Measurements from ENCODE around the gene AP4M1.
A peak's percentile ranks its signal among the peaks of the same experiment; 100 is the strongest.

The AP4M1 gene

GRCh38 chr7:100119970-100120732, 18.7 kb downstream of the AP4M1 start:
- Histone ChIP-seq H3K27ac (replicated peaks; ENCODE audit: low read length) (peak overlapping the region; percentile 60), H3K18ac (ENCODE audit: low read length) (peak overlapping the region; percentile 38), H3K79me1 (ENCODE audit: low read depth, low read length) (peaks cover 2% of the 10 kb centered on the region), H2BK15ac (ENCODE audit: low read length) (no peak overlapping the region), H2AK5ac (ENCODE audit: low read depth, low read length) (no peak overlapping the region), H3K4me3 (ENCODE audit: low read length in 2 of 2) (peak overlapping the region; percentile 62 to 91), H2BK5ac (ENCODE audit: low read length) (peak overlapping the region; percentile 15), H4K91ac (ENCODE audit: low read depth, low read length, poor library complexity) (peak overlapping the region; percentile 9), H3K4me2 (ENCODE audit: insufficient read depth, low read length, poor library complexity, severe bottlenecking) (peak overlapping the region; percentile 89), H3K9ac (ENCODE audit: low read depth, low read length, poor library complexity) (peak overlapping the region; percentile 86), H3K9me3 (replicated peaks in 1 of 2; ENCODE audit: control insufficient read depth in 2 of 2, insufficient read depth in 1 of 2, low read depth in 1 of 2, low read length in 2 of 2) (no peaks in the 10 kb centered on the region), H3K36me3 (replicated peaks in 1 of 2; ENCODE audit: control insufficient read depth in 2 of 2, insufficient read depth in 2 of 2, low read length in 2 of 2) (peaks cover 6 to 23% of the 10 kb centered on the region in 2 donors), H3K4me1 (ENCODE audit: control insufficient read depth in 2 of 2, insufficient read depth in 1 of 2, low read depth in 1 of 2, low read length in 2 of 2) (peaks cover 4 to 5% of the 10 kb centered on the region in 2 donors), H4K8ac (ENCODE audit: low read depth, low read length) (no peak overlapping the region), H3K27me3 (ENCODE audit: control insufficient read depth in 3 of 3, insufficient read depth in 3 of 3, low read depth in 1 of 3, low read length in 3 of 3) (no peaks in the 10 kb centered on the region), H3K4ac (ENCODE audit: low read length) (no peak overlapping the region), H3K23ac (ENCODE audit: low read depth, low read length, poor library complexity) (peak overlapping the region; percentile 51), H2AFZ (ENCODE audit: low read length) (peak overlapping the region; percentile 79), H2BK12ac (ENCODE audit: low read length) (no peak overlapping the region), H2BK120ac (ENCODE audit: low read depth, low read length) (no peak overlapping the region), H3K14ac (ENCODE audit: low read length) (no peak overlapping the region)
- no CpG with 5 or more reads among the region's 19 CpGs for WGBS, 2 donors (ENCODE audit: extremely low coverage in 2 of 2, insufficient read length in 2 of 2, insufficient replicate concordance in 1 of 2)
- no peak for DNase-seq (ENCODE audit: low spot score)

GRCh38 chr7:100120733-100121036, 19.2 kb downstream of the AP4M1 start:
- Histone ChIP-seq H3K9me3 (replicated peaks in 1 of 2; ENCODE audit: control insufficient read depth in 2 of 2, insufficient read depth in 1 of 2, low read depth in 1 of 2, low read length in 2 of 2) (no peaks in the 10 kb centered on the region), H3K4me2 (ENCODE audit: insufficient read depth, low read length, poor library complexity, severe bottlenecking) (peak overlapping the region; percentile 89)
- no CpG with 5 or more reads among the region's 1 CpG for WGBS, 2 donors (ENCODE audit: extremely low coverage in 2 of 2, insufficient read length in 2 of 2, insufficient replicate concordance in 1 of 2)

DNA sequence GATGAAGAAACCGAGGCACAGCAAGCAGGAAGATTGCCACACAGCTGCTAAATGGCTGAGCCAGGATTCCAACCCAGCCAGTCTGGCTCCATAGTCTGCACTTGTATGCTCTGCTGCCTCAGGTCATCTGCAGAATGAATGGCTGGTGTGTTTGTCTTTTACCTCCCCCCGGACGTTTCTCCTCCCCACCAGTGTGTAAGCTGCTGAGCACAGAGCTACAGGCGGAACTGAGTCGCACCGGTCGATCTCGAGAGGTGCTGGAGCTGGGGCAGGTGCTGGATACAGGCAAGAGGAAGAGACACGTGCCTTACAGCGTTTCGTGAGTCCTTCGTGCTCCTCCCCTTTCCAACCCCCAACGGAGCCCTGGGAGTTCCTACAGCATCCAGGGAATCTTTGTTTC, 20.6 kb downstream of the AP4M1 start:
- no peak overlapping the region for H3K9ac ChIP-seq (ENCODE audit: low read depth, low read length, poor library complexity)
- H3K4me3 ChIP-seq (ENCODE audit: low read length in 2 of 2), result no peak overlapping the region
- peaks cover 4% of the 10 kb centered on the region for H3K79me1 ChIP-seq (ENCODE audit: low read depth, low read length)
- no peak overlapping the region for H2BK5ac ChIP-seq (ENCODE audit: low read length)
- H2AFZ ChIP-seq (ENCODE audit: low read length), result no peak overlapping the region
- DNase-seq (ENCODE audit: low spot score), result no peak
- no CpG with 5 or more reads among the region's 13 CpGs for WGBS, 2 donors (ENCODE audit: extremely low coverage in 2 of 2, insufficient read length in 2 of 2, insufficient replicate concordance in 1 of 2)
- H4K91ac ChIP-seq (ENCODE audit: low read depth, low read length, poor library complexity), result no peak overlapping the region
- H2BK12ac ChIP-seq (ENCODE audit: low read length), result no peak overlapping the region
- peaks cover 4 to 22% of the 10 kb centered on the region in 2 donors for H3K36me3 ChIP-seq (replicated peaks in 1 of 2; ENCODE audit: control insufficient read depth in 2 of 2, insufficient read depth in 2 of 2, low read length in 2 of 2)
- H4K8ac ChIP-seq (ENCODE audit: low read depth, low read length), result no peak overlapping the region
- H3K4me1 ChIP-seq (ENCODE audit: control insufficient read depth in 2 of 2, insufficient read depth in 1 of 2, low read depth in 1 of 2, low read length in 2 of 2), result peaks cover 4 to 7% of the 10 kb centered on the region in 2 donors
- no peak overlapping the region for H2AK5ac ChIP-seq (ENCODE audit: low read depth, low read length)
- no peak overlapping the region for H3K18ac ChIP-seq (ENCODE audit: low read length)
- no peak overlapping the region for H2BK120ac ChIP-seq (ENCODE audit: low read depth, low read length)
- H3K9me3 ChIP-seq (replicated peaks in 1 of 2; ENCODE audit: control insufficient read depth in 2 of 2, insufficient read depth in 1 of 2, low read depth in 1 of 2, low read length in 2 of 2), result no peaks in the 10 kb centered on the region
- no peak overlapping the region for H3K23ac ChIP-seq (ENCODE audit: low read depth, low read length, poor library complexity)
- no peaks in the 10 kb centered on the region for H3K27me3 ChIP-seq (ENCODE audit: control insufficient read depth in 3 of 3, insufficient read depth in 3 of 3, low read depth in 1 of 3, low read length in 3 of 3)
- no peak overlapping the region for H3K4ac ChIP-seq (ENCODE audit: low read length)
- no peak overlapping the region for H2BK15ac ChIP-seq (ENCODE audit: low read length)
- no peak overlapping the region for H3K4me2 ChIP-seq (ENCODE audit: insufficient read depth, low read length, poor library complexity, severe bottlenecking)
- no peak overlapping the region for H3K27ac ChIP-seq (replicated peaks; ENCODE audit: low read length)
- H3K14ac ChIP-seq (ENCODE audit: low read length), result no peak overlapping the region

More at GRCh38 chr7:100120733-100121036, 19.2 kb downstream of the AP4M1 start:
- H3K27ac ChIP-seq (replicated peaks; ENCODE audit: low read length), result no peak overlapping the region
- H2BK15ac ChIP-seq (ENCODE audit: low read length), result no peak overlapping the region
- H3K4me1 ChIP-seq (ENCODE audit: control insufficient read depth in 2 of 2, insufficient read depth in 1 of 2, low read depth in 1 of 2, low read length in 2 of 2), result peaks cover 4 to 5% of the 10 kb centered on the region in 2 donors
- H2BK120ac ChIP-seq (ENCODE audit: low read depth, low read length), result no peak overlapping the region
- H3K4me3 ChIP-seq (ENCODE audit: low read length in 2 of 2), result peak overlapping the region in 1 of 2 donors; percentile 62
- peaks cover 6 to 25% of the 10 kb centered on the region in 2 donors for H3K36me3 ChIP-seq (replicated peaks in 1 of 2; ENCODE audit: control insufficient read depth in 2 of 2, insufficient read depth in 2 of 2, low read length in 2 of 2)
- H3K79me1 ChIP-seq (ENCODE audit: low read depth, low read length), result peaks cover 4% of the 10 kb centered on the region
- no peak overlapping the region for H3K9ac ChIP-seq (ENCODE audit: low read depth, low read length, poor library complexity)
- H2AFZ ChIP-seq (ENCODE audit: low read length), result peak overlapping the region; percentile 79
- no peak overlapping the region for H3K14ac ChIP-seq (ENCODE audit: low read length)
- H2AK5ac ChIP-seq (ENCODE audit: low read depth, low read length), result no peak overlapping the region
- H3K27me3 ChIP-seq (ENCODE audit: control insufficient read depth in 3 of 3, insufficient read depth in 3 of 3, low read depth in 1 of 3, low read length in 3 of 3), result no peaks in the 10 kb centered on the region
- no peak overlapping the region for H4K8ac ChIP-seq (ENCODE audit: low read depth, low read length)
- H2BK5ac ChIP-seq (ENCODE audit: low read length), result no peak overlapping the region
- no peak overlapping the region for H3K4ac ChIP-seq (ENCODE audit: low read length)
- no peak overlapping the region for H2BK12ac ChIP-seq (ENCODE audit: low read length)
- H3K18ac ChIP-seq (ENCODE audit: low read length), result no peak overlapping the region
- H3K23ac ChIP-seq (ENCODE audit: low read depth, low read length, poor library complexity), result no peak overlapping the region
- no peak for DNase-seq (ENCODE audit: low spot score)
- no peak overlapping the region for H4K91ac ChIP-seq (ENCODE audit: low read depth, low read length, poor library complexity)

- H3K9ac ChIP-seq (ENCODE audit: low read depth, low read length, poor library complexity), result no peak overlapping the region
- H3K79me1 ChIP-seq (ENCODE audit: low read depth, low read length), result peaks cover 4% of the 10 kb centered on the region
- H3K18ac ChIP-seq (ENCODE audit: low read length), result no peak overlapping the region
- H3K4me1 ChIP-seq (ENCODE audit: control insufficient read depth in 2 of 2, insufficient read depth in 1 of 2, low read depth in 1 of 2, low read length in 2 of 2), result peaks cover 4 to 7% of the 10 kb centered on the region in 2 donors
- no peak overlapping the region for H2AFZ ChIP-seq (ENCODE audit: low read length)
- H2BK12ac ChIP-seq (ENCODE audit: low read length), result no peak overlapping the region
- peaks cover 0 to under 1% (median 0%) of the 10 kb centered on the region in 3 experiments for H3K27me3 ChIP-seq (ENCODE audit: control insufficient read depth in 3 of 3, insufficient read depth in 3 of 3, low read depth in 1 of 3, low read length in 3 of 3)
- no peak overlapping the region for H4K8ac ChIP-seq (ENCODE audit: low read depth, low read length)
- no peaks in the 10 kb centered on the region for H3K9me3 ChIP-seq (replicated peaks in 1 of 2; ENCODE audit: control insufficient read depth in 2 of 2, insufficient read depth in 1 of 2, low read depth in 1 of 2, low read length in 2 of 2)
- H3K23ac ChIP-seq (ENCODE audit: low read depth, low read length, poor library complexity), result no peak overlapping the region
- no peak overlapping the region for H3K27ac ChIP-seq (replicated peaks; ENCODE audit: low read length)
- H2BK120ac ChIP-seq (ENCODE audit: low read depth, low read length), result no peak overlapping the region
- no peak for DNase-seq (ENCODE audit: low spot score)
- no peak overlapping the region for H3K4me3 ChIP-seq (ENCODE audit: low read length in 2 of 2)
- no peak overlapping the region for H4K91ac ChIP-seq (ENCODE audit: low read depth, low read length, poor library complexity)
- no CpG with 5 or more reads among the region's 1 CpG for WGBS, 2 donors (ENCODE audit: extremely low coverage in 2 of 2, insufficient read length in 2 of 2, insufficient replicate concordance in 1 of 2)
- H2AK5ac ChIP-seq (ENCODE audit: low read depth, low read length), result no peak overlapping the region
- peaks cover 4 to 22% of the 10 kb centered on the region in 2 donors for H3K36me3 ChIP-seq (replicated peaks in 1 of 2; ENCODE audit: control insufficient read depth in 2 of 2, insufficient read depth in 2 of 2, low read length in 2 of 2)
- no peak overlapping the region for H2BK15ac ChIP-seq (ENCODE audit: low read length)
- H2BK5ac ChIP-seq (ENCODE audit: low read length), result no peak overlapping the region
- no peak overlapping the region for H3K4ac ChIP-seq (ENCODE audit: low read length)
- no peak overlapping the region for H3K14ac ChIP-seq (ENCODE audit: low read length)
- no peak overlapping the region for H3K4me2 ChIP-seq (ENCODE audit: insufficient read depth, low read length, poor library complexity, severe bottlenecking)
Observed at GRCh38 chr7:100122568-100122967, 21.1 kb downstream of the AP4M1 start.

All from neuronal stem cell (in vitro differentiated cells).